Thyroid gland (tissue), 4 donors: ENCODE measurements around the gene IQGAP2.

Source experiments
- POLR2A ChIP-seq, 2 donors: fragments of 450-650 bp; IDR thresholded peaks; one replicate each; pipeline ENCODE4 v1.6.1; 2017; ENCODE audit warnings: antibody characterized with exemption in 2 of 2, mild to moderate bottlenecking in 2 of 2, moderate library complexity in 1 of 2
- TF ChIP-seq, protein P1 (sequence below), 6 experiments: fragments of 200-600 bp in 3 of 6; fragments of 450-650 bp in 3 of 6; sonication (generic) in 3 of 6; IDR thresholded peaks; one replicate each; pipeline ENCODE4 v1.5.1; 2016 to 2019; ENCODE audit warnings: antibody characterized with exemption in 6 of 6, mild to moderate bottlenecking in 2 of 6, inconsistent platforms in 1 of 6, moderate library complexity in 1 of 6

DNA sequence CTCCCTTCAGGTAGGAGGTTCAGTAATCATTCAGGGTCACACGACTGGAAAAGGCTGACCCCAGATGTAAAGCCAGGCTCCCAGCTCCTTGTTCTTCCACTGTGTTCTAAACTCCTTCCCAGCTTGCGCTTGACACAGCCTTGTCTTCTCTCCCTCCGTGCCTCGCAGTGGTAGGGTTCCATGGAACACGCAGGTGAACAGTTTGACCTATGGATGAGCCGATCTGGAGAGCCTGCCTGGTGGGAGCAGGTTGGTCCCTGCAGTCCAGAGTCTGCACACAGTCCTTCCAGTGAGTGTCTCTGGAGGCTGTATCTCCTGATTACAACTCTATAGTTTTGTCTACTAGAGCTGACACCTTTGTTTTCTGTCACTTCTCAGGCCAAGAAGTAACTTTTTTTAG, 85.9 kb downstream of the IQGAP2 start:
- TF ChIP-seq, protein P1, sequence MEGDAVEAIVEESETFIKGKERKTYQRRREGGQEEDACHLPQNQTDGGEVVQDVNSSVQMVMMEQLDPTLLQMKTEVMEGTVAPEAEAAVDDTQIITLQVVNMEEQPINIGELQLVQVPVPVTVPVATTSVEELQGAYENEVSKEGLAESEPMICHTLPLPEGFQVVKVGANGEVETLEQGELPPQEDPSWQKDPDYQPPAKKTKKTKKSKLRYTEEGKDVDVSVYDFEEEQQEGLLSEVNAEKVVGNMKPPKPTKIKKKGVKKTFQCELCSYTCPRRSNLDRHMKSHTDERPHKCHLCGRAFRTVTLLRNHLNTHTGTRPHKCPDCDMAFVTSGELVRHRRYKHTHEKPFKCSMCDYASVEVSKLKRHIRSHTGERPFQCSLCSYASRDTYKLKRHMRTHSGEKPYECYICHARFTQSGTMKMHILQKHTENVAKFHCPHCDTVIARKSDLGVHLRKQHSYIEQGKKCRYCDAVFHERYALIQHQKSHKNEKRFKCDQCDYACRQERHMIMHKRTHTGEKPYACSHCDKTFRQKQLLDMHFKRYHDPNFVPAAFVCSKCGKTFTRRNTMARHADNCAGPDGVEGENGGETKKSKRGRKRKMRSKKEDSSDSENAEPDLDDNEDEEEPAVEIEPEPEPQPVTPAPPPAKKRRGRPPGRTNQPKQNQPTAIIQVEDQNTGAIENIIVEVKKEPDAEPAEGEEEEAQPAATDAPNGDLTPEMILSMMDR (IDR thresholded peaks at IDR 0.05) = no peak
- TF ChIP-seq POLR2A (IDR thresholded peaks at IDR 0.05) = no peak
